GM10248 (cell line): Measurements from ENCODE around the gene KRTCAP3.

Experiments
- CTCF ChIA-PET: fragments of 300-600 bp; sonication (Branson Sonifier 250); formaldehyde crosslinking; extraction: SDS; loops from one replicate; lab custom pipeline; 2021; ENCODE audit warnings: antibody characterized with exemption; lab: Yijun Ruan, JAX
- POLR2A ChIA-PET: fragments of 350-650 bp; sonication (Branson Sonifier 250); formaldehyde crosslinking; extraction: SDS; loops from one replicate; lab custom pipeline; 2020; ENCODE audit warnings: antibody characterized with exemption; lab: Yijun Ruan, JAX
- DNase-seq: peaks from one replicate; pipeline ENCODE4 v3.0.0; 2012; ENCODE audit errors: extremely low spot score
- CTCF ChIP-seq: IDR thresholded peaks from 2 replicates; pipeline ENCODE4 v1.5.1; 2012; ENCODE audit warnings: mild to moderate bottlenecking, low read depth; ENCODE audit errors: extremely low read depth, missing control alignments, control extremely low read depth

The KRTCAP3 gene

DNA sequence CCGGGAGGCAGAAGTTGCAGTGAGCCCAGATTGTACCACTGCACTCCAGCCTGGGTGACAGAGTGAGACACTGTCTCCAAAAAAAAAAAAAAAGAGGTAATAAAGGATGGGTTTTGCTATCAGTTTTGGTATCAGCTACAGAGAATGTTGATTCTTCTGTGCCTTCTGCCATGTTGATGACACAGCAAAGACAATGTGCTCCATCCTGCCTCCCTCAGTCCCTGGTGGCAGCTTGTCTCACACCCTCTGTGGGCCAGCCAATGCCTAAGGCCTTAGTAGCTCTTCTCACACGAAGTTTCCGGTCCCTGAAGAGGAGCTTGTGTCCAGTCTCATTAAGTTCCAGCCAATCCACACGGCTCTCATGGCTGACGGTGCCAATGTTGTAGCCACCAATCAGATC is 29.8 kb downstream of the KRTCAP3 start:
- TF ChIP-seq CTCF = no peak
- ChIA-PET CTCF (interaction anchor here (1.5 kb wide), 1 partner anchor 23 kb away, joined by 4 read pairs; no protein-coding TSS in a partner anchor), POLR2A (no interaction called here)
- DNase-seq = no peak

DNA sequence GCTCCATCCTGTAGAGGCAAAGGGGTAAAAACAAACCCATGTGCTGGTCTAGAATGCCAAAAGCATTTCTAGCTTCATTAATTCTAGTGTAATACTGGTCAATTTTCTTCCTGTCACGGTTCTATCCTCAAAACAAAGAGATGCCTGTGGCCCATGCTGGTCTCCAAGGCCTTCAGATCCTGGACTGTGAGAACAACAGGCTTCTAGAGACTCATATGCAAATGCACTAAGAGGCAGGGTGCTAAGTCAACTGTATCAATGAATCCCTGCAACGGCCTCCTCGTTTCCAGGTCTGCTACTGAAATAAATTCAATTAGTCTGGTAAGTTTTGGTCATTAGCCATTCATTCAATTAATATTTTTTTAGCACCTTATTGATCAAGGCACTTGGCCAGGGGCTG is 43.3 kb downstream of the KRTCAP3 start:
- TF ChIP-seq CTCF = no peak
- ChIA-PET POLR2A (no interaction called here), CTCF (no interaction called here)
- no peak for DNase-seq

DNA sequence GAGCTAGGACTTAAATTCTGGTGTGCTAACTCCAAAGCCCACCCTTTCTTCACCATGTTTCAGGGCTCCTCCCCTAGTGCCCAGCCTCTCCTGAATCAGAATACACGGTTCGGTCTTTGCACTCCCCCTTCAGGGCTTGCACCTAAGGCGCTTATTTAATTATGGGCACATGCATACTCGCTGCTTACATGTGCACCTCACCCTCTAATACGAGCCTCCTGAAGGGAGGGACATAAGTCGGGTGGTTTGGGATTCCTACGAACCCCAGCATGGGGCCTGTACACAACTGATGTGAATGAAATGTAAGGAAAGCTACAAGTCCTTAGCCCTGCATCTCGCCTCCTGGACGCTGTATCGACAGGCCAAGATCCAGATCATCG is 46.9 kb downstream of the KRTCAP3 start:
- no peak for DNase-seq
- ChIA-PET CTCF (no interaction called here), POLR2A (no interaction called here)
- no peak for TF ChIP-seq CTCF

DNA sequence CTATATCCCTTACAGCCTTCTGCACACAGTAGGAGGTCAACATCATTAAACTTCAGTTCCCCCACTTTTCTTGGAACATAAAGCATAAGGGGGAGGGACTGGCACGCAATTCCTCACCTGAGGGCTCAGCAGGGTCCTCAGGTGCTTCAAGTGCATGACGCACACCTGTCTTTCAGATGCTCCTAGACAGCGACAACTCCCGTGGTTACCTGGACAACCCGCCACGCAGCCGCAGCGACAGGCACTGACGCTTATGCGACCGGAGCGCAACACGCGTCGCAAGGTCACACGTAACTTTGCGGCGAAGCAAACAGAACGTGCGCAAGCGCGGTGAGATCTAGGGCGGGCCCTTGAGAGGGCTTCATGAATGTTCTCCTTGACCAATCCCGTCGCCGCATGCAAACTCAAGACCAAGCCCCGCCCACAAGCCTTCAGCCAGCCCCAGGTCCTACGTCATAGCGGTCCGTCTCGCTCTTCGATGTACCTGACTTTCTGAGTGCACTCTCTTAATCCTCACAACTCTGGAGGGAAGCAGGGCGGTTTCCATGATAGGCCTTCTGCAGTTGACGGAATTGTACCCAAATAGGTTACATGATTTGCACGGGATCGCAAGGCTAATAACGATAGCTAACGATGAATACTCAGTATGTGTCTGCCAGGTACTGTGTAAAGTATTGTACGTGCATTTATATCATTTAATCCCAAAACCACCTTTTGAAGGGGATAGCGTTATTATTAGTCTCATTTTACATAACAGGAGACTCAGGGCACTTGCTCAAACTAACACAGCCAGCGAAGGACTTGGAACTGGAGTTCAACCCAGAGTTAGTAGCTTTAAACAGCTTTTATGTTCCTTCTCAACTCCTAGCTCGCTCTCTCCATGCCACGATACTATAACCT is 47.6 kb downstream of the KRTCAP3 start, which contains the start of gene IFT172:
IFT172 (minus strand) TSS at position 246 of the 900 bp plus-strand sequence; CDS start at position 156, 90 bp downstream.
- DNase-seq = peak; percentile 96
- TF ChIP-seq CTCF = no peak
- ChIA-PET POLR2A (no interaction called here), CTCF (interaction anchor here (1.9 kb wide), 1 partner anchor 194 kb away, joined by 5 read pairs; no protein-coding TSS in a partner anchor)

DNA sequence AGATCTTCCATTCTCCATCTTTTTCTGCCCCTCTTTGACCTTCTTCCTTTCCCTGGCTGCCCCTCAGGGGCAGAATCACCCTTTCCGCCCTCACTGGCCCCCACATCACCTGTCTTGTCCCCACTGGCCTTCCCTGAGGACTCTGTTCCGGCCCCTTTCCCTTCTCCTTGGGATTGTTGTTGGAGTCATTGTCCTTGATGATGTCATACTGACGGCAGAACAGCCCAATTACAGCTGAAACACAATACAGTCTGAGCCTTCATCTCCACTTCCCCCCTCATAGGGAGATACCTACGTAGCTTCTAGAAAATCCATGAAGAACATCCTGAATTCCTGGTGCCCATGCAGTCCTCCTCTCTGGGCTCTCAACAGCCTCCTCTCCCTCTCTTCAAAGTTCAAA is 50.4 kb downstream of the KRTCAP3 start:
- no peak for TF ChIP-seq CTCF
- POLR2A ChIA-PET = no interaction called here
- no peak for DNase-seq
- CTCF ChIA-PET = interaction anchor here (1.1 kb wide), 1 partner anchor 244 kb away, joined by 3 read pairs; no protein-coding TSS in a partner anchor

GRCh38 chr2:27493948-27494283 is 51.7 kb downstream of the KRTCAP3 start:
- CTCF ChIA-PET = interaction anchor here (2.0 kb wide), 1 partner anchor 14 kb away, joined by 4 read pairs; no protein-coding TSS in a partner anchor
- TF ChIP-seq CTCF = no peak
- POLR2A ChIA-PET = no interaction called here
- DNase-seq = no peak
